Fibroblast of skin of right biceps (primary cell): ENCODE data around the gene VPS52.

Experiments used
- DNase-seq: peaks from one replicate; pipeline ENCODE4 v3.0.0-alpha.2; 2013

Gene VPS52, protein sequence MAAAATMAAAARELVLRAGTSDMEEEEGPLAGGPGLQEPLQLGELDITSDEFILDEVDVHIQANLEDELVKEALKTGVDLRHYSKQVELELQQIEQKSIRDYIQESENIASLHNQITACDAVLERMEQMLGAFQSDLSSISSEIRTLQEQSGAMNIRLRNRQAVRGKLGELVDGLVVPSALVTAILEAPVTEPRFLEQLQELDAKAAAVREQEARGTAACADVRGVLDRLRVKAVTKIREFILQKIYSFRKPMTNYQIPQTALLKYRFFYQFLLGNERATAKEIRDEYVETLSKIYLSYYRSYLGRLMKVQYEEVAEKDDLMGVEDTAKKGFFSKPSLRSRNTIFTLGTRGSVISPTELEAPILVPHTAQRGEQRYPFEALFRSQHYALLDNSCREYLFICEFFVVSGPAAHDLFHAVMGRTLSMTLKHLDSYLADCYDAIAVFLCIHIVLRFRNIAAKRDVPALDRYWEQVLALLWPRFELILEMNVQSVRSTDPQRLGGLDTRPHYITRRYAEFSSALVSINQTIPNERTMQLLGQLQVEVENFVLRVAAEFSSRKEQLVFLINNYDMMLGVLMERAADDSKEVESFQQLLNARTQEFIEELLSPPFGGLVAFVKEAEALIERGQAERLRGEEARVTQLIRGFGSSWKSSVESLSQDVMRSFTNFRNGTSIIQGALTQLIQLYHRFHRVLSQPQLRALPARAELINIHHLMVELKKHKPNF

DNA sequence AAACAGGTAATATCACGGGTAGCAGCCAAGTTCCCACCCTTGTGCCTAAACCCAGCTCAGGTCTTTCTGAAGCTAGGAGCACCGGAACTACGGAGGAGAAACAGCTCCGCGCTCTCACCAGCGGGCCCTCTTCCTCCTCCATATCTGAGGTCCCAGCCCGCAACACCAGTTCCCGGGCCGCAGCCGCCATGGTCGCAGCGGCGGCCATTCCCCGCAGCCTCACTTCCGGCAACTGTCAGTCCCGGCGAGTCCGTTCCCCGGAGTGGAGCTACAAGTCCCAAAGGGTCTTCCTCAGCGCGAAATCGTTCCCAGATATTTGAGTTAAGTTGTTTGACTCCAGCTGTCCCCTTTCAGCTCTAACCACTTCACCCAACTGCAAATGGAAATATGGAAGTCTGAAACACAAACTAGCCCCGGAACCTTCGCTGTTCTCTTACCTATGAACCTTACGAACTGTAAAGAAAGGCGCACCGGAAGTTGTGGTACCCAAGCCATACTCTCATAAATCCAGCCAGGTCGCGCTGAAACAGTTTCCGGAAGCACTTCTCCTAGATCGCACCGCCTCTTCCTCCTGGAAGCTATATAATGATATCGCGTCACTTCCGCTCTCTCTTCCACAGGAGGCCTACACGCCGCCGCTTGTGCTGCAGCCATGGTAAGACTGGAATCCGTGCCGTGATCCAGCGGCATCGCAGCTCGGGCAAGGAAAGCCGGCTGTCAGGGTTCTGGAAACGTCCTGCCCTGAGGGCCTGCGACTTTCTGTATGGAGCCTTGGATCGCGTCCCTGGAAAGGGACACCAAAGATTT, at the start of gene VPS52, which contains the start of gene RPS18:
TSS of gene VPS52 (minus strand) at position 409 of the 807 bp plus-strand sequence. CDS start at position 208, 201 bp downstream.
TSS of gene RPS18 (plus strand) at position 608 of the 807 bp plus-strand sequence. CDS start at position 653, 45 bp downstream.
- peak; percentile 99 for DNase-seq

DNA sequence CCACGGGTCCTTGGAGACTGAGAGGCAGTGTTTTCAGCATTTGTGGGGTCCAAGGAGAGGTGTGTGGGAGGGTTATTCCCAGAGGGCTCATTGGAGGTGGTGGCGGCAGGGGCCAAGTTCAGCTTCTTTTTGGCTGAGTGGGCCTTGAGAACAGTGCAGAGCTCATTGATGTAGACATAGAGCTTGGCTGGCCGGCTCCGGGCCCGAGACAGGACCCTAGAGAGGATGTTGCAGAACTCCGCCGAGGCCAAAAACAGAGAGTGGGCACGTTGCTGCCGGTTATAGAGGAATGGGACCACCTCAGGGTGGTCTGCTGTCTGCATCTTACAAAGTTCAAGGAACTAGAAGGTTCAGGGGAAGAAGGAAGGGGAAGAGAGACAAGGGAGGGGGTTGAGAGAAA, 49.6 kb upstream of the VPS52 start:
- DNase-seq: no peak

DNA sequence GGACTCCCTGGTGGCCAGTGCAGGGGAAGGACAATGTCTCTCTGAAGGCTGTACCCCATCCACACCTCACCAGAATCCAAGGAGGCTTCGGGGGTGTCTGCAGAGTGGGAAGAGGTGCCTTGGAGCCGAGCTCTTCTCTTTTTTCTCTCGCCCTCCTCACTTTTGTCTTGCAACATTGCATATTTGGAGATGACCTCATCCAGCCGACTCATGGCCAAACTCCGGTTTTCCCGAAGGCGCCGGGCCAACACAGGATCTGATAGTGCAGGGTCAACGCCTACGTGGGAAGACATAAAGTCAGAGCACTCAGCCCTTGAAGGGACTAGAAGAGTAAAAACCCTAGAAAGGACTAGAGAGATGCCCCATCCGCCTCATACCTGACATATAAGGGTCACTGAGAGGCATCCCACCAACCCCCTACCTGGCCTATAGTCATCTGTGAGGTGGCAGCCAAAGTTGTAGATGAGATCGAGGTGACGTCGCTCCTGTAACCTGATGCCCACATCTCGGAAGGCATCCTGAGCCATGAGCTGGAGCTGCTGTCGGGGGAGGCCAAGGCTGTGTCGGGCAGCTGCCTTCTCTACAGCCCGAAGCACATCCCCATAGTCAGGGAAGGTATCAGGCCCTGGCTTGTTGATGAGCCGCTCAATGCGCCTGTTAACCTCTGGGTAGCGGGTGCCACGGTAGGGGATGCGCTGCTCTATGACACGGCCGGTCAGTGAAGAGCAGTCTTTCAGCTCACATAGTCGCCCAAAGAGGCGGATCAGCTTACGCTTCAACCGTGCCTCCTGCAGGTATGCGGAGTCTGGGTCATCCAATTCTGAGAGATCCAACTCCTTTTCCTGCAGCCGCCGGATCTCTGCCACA, 48.9 kb upstream of the VPS52 start:
- DNase-seq: peak; percentile 84

DNA sequence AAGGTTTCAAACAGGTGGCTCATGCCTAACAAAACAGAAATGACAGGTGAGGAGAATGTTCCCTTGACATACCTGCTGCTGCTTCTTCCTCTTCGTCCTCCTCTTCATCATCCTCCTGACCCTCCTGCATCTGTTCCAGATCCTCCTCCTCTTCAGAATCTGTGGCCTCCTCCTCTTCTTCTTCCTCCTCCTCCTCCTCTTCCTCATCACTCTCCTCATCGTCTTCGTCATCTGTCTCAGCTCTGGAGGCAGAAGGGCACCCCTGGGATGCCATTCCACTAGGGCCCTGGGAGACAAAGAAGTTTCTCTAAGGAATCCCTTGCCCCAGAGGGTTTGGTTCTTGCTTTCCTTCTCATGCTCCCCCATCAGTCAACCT, 48.3 kb upstream of the VPS52 start:
- DNase-seq: no peak

DNA sequence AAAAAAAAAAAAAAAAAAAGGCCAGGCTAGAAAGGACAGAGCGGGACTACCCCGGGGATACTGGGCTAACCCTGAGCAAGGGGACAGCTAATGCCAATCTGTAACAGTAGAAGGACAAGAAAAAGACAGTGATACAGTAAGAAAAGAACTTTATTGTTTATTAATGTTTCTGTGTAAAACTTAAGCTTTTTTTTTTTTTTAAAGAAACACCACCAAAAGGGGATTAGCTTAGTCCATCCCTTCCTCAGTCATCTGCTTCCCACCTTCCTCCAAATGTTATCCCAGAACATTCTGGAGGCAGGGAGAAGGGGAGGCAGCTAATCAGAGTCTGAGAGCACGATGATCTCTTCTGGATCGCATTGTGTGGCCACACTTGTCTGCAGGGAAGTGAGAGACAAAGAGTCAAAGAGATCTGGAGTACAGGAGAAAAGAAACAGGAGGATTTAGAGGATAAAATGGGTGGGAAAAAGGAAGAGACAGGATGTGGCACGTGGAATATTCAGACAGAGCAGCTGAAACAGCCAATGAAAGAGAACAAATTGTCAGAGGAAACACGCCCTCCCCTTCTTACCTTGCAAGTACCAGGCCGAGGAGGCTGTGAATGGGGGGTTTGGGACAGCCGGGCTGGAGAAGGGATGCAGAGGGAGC, 46.9 kb upstream of the VPS52 start:
- no peak for DNase-seq

DNA sequence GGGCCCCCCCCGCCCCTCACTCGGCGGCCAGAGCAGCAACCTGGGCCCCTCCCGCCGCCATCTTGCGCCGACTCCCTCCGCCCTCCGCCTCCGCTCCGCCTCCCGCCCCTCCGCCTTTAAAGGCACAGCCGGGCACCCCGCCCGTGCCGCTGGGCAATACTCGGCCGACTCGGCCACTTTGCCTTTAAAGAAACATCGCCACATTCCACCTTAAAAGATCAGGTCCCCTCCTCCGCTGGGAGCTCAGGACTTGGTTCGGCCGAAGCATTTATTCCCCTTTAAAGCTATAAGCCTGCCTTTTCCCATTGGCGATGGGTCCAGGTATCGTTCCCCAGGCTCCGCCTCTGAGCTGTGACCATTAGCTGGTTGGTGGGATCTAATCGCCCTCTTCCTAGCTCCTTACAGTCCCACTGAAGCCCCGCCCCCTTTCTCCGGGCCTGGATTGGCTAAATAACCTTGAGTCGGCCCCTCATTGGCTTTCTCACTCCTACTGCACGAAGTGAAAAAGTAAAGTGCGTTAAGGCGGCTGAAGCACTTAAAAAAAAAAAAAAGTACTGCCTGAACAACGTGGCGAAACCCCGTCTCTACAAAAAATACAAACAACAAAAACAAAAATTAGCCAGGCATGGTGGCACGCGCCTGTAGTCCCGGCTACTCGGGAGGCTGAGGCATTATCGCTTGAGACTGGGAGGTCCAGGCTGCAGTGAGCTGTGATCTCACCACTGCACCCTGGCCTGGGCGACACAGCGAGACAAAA, 46.2 kb upstream of the VPS52 start, which contains the start of gene ZBTB22:
TSS of gene ZBTB22 (minus strand) at position 76 of the 757 bp plus-strand sequence. CDS start 828 bp downstream, outside the sequence.
- DNase-seq: peak; percentile 99

DNA sequence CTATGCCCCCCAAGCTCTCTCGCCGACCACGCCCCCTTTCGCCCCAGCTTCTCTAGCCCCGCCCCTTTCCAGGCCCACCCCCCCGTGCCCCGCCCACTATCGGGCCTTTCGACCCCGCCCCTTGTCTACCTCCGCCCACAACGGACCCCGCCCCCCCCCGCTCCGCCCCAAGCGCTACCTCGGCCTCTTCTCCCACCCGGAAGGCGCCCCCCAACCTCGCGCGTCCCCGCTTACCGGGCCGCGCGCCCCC, 45.7 kb upstream of the VPS52 start:
- DNase-seq: no peak

DNA sequence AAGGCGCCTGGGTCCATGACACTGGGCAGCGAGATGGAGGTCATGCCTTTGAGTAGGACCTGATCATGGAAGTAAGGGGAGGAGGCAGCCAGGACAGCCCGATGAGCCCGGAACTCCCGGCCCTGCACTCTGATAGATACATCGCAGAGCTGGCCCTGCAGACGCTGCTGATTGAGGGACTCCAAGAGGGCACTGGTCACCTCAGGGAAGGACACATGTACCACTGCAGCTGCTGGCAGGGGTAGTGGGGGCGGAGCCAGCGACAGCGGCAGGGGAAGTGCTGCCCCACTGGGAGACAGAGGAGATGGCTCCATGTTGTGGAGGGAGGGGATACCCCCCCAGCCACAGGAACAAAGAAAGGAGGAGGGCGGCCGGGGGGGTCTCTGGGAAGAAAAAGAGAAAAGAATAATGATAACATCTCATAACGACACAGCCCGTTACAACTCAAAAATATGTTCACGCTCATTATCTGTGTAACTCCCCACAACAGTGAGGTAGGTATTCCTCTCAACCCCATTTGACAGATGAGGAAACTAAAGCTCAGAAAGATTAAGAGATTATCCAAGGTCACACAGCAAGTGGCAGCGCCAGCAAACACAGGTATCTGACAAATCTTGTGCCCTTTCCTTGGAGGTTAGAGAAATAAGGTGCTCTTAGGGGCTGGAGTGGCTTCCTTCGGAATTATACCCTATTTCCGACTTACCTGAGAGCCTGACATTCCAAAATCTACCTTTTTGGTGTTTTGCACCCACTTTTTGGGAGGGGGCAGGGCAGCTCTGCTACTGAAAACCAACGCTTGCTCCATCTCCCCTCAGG, 45.1 kb upstream of the VPS52 start:
- no peak for DNase-seq

DNA sequence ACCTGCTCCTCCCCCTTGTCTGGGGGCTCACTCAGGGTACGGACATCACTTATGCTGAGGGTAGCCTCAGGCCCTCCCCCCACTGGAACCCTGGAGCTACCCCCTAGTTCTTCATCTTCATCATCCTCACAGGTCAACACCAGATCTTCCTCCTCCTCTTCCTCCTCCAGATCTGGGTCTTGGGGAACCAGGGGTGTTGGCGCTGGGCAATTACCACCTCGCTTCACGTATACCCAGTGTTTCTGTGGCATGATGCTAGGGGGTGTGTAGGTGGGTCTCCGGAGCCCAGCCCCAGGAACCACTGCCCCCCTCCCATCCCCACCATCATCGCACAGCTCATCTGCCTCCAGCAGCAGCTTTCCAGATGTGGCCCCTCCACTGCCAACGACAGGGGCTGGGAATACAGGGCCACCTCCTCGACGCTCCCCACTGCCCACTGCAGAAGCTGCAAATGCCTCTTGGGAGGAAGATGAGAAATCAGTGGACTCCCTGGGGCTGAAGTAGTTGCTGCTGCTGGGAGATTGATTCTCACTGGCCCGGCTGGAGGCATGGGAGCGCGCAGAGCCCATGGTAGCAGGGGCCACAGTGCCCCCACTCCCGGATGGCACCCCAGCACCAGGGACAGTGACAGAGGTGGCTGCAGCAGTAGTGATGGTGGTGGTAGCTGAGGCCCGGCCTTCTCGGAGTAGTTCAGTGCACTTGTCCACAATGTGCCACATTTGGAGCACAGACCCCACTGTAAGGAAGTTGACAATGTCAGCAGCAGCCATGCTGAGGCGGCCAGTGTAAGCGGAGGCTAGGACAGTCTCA, 44.3 kb upstream of the VPS52 start:
- DNase-seq: no peak

DNA sequence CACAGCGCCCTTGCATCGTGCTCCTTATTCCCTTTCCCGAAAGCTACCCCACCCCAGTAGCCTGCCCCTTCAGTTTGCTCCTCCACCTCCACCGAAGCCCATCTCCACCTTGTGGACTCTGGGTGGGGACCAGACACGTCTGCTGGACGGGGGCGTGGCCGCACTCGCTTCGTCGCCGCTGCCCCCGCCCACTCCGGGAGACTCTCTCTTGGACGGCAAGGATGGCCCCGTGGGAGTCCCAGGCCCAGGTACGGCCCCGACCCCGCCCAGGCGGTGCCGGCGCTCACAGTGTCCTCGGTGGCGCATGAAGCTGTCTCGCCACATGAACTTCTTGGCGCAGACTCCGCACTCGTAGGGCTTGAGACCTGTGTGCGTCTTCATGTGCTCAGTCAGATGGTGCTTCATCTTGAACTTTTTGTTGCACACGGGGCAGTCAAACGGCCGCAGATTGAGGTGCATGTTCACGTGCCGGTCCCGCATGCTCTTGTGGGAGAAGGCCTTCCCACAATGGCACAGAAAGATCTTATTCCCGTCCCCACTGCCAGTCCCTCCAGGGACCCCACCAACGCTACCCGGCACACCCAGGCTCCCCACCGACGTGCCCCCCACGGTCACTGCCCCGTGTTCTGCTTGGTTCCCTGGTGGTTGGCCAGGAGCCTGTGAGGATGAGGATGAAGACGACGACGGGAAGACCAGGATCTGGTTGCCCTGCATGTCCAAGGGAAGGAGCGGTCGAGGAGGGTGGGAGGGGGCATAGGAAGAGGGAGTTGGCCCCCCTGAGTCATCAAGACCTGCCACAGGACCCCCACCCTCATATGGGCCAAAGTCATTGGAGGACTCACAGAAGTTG, 43.5 kb upstream of the VPS52 start:
- peak; percentile 19 for DNase-seq

DNA sequence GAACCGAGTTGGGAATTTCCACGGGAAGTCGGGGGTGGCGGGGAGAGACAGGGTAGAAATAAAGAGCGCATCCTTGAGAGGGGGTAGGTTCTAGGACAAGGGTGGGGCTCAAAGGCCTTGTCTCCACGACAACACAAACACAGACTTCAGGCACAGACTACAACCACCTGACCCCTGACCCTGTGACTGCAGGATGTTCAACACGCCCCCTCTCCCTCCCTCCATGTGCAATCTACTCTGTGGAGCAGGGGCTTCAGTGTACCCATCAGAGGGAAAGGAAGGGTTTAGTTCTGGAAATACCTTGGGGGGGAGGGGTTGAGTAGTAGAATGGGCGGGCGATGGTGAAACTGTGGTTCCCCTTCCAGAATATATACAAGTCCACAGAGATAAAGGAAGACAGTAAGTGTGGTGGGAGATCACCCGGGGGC, 42.9 kb upstream of the VPS52 start:
- DNase-seq: peak; percentile 79

DNA sequence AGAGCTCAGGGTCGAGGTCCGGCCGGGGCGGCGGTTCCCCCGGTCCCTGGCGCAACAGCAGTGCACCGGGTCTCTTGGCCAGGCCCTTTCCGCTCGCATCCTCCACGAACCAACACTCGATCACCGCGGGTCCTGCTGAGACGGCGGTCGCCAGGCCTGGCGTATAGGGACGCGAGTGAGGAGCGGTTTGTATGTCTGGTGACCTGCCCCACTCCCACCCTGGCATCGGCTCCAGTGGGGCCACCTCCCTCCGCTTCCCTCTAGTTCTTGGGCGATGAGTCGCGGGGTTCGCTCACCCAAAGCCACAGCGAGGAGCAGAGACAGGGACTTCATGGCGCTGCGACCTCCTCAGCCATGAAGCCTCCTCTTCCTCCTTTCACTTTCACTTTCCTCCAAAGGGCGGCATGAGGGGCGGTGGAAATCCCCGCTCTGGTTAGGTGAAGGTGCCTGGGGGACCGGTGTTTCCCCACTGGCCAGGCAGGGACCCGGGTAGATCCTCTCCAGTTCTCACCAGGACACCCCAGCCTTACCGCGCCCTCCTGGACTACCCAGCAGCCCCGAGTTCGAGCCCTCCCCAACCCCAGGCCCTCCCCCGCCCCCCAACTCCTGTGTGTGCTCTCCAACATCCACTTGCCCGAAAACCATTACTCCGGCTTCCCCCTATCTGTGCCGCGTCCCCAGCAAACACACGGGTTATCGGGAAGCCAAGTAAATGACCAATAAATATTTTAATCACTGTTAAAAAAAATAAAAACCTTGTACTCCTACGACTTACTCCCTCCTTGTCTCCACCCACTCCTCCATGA, 42.2 kb upstream of the VPS52 start, which contains the start of gene TAPBP:
TSS of gene TAPBP (minus strand) at position 370 of the 806 bp plus-strand sequence. CDS start at position 333, 37 bp downstream.
- peak; percentile 65 for DNase-seq

DNA sequence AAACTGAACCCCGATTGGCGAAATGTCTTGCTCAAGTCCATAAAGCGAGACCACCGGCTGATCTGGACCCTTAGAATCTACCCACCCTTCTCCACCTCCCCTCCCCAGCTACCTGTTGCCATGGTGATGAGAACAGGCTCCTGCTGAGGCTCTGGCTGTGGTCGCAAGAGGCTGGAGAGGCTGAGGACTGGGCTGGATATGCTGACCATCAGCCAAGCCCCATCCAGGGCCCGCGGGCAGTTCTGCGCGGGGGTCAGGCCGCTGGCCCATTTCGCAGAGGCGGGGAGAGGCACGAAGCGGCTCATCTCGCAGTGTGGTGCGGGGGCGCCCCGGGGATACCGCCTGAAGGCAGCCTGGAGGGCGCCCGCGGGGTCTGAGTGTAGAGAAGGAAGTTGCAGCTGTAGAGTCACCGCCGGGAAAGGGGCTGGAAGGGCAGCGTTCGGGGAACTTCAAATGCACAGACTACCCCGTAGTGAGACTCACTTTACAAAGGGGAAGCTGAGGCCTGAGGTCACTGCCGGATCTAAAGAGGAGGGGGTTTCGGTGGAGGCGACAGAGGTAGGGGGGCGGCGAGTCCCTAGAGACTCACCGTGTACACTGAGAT, 41.5 kb upstream of the VPS52 start:
- peak; percentile 28 for DNase-seq

DNA sequence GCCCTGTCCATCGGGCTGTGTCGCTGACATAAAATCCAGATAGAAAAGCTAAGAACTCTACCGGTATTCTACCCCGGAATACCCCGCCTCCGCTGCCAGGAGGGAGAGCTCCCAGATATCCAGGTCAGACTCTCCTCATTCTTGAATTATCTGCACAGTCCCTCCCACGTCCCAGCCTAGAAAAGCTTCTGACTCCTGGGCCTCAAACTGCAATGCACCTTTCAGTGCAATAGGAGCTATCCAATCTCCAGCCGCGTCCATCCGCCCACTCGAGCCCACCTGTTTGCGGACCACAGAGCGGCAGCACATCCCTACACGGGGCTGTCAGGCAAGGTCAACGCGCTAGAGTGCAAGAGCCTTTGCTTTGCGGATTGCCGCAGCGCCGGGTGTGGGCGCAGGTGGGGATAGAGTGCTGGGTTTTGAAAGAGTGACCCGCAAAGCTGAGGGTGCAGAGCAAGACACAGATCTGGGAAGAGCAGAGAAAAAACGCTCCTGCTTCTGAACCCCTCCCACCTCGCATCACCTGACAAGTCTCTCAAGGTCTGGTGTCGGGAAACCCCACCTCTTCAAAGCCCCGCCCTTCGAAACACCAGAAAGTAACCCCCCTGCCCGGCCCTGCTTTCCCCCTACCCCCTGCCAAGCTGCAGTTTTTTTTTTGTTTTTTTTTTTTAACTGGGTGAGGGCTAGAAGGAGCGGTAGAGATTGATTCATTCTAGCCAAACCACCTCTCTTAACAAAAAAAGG, 40.9 kb upstream of the VPS52 start:
- DNase-seq: peak; percentile 64

DNA sequence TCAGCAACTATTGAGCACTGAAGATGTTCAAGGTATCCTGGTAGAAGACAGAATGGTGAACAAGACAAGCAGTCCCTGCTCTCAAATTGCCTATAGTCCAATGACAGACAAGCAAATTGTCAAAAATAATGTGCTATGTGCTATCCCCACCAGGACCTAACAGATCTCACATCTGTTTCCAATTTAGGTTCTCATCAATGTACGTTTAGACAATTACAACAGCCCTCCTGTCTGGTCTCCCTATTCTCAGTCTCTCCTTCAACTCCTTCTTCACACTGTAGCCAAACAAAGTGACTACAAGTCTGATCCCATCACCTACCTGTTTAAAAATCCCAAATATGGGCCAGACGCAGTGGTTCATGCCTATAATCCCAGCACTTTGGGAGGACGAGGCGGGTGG, 34.7 kb upstream of the VPS52 start:
- DNase-seq: no peak

DNA sequence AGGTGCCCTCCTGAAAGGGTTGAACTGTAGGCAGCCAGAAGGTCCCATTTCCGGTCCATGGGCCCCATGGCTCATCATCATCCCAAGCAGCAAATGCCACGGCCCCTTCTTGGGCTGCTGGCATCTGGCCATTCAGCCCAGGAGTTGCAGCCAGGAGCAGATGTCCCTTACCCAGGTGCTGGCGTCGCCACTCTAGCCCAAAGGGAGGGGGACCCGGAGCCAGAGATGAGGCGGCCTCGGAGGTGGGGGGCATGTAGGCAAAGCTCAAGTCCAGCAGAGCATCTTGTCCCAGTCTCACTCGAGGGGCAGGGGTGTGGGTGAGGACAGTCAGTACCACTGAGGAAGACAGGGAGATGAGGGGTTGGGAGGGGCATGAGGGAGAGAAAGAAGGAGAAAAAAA, 33.4 kb upstream of the VPS52 start:
- no peak for DNase-seq
